ENCODE measurements around the gene ECEL1.

Gene ECEL1

GRCh38 chr2:232463701-232464543 lies 23.7 kb downstream of the ECEL1 start:
- Histone ChIP-seq H3K4me2 (ENCODE audit: low read depth, low read length, poor library complexity, severe bottlenecking) (no peak overlapping the region), H3K79me2 (ENCODE audit: insufficient read depth, low read length) (no peaks in the 10 kb centered on the region), H3K9ac (ENCODE audit: low read length) (no peak overlapping the region), H3K27ac (ENCODE audit: low read depth, low read length) (no peak overlapping the region), H4K20me1 (ENCODE audit: low read depth, low read length) (no peaks in the 10 kb centered on the region), H3K9me2 (replicated peaks; ENCODE audit: insufficient read depth, low read length) (no peaks in the 10 kb centered on the region), H3F3A (ENCODE audit: insufficient read depth) (no peaks in the 10 kb centered on the region), H3K9me3 (ENCODE audit: insufficient read depth, low read length) (no peaks in the 10 kb centered on the region), H3K4me3 (ENCODE audit: insufficient read depth, low read length, poor library complexity, severe bottlenecking) (no peak overlapping the region), H2AFZ (ENCODE audit: low read depth, low read length, severe bottlenecking) (no peak overlapping the region), H3K27me3 (ENCODE audit: low read length) (no peaks in the 10 kb centered on the region), H3K36me3 (ENCODE audit: low read length) (no peaks in the 10 kb centered on the region)
- no peak for TF ChIP-seq EZH2phosphoT487 (conservative IDR thresholded peaks at IDR 0.05; ENCODE audit: low read length)
- TF ChIP-seq CTCF (IDR thresholded peaks at IDR 0.05; ENCODE audit: insufficient read depth, low read length, poor library complexity, severe bottlenecking): no peak

- Histone ChIP-seq H3K27ac (ENCODE audit: low read depth, low read length) (no peak overlapping the region), H3K4me2 (ENCODE audit: low read depth, low read length, poor library complexity, severe bottlenecking) (no peak overlapping the region), H3K9me3 (ENCODE audit: insufficient read depth, low read length) (no peaks in the 10 kb centered on the region), H3K79me2 (ENCODE audit: insufficient read depth, low read length) (no peaks in the 10 kb centered on the region), H3F3A (ENCODE audit: insufficient read depth) (no peaks in the 10 kb centered on the region), H3K9ac (ENCODE audit: low read length) (no peak overlapping the region), H2AFZ (ENCODE audit: low read depth, low read length, severe bottlenecking) (no peak overlapping the region), H3K27me3 (ENCODE audit: low read length) (no peaks in the 10 kb centered on the region), H3K4me3 (ENCODE audit: insufficient read depth, low read length, poor library complexity, severe bottlenecking) (no peak overlapping the region), H3K36me3 (ENCODE audit: low read length) (no peaks in the 10 kb centered on the region), H3K9me2 (replicated peaks; ENCODE audit: insufficient read depth, low read length) (no peaks in the 10 kb centered on the region), H4K20me1 (ENCODE audit: low read depth, low read length) (no peaks in the 10 kb centered on the region)
- TF ChIP-seq CTCF (IDR thresholded peaks at IDR 0.05; ENCODE audit: insufficient read depth, low read length, poor library complexity, severe bottlenecking) (no peak), EZH2phosphoT487 (conservative IDR thresholded peaks at IDR 0.05; ENCODE audit: low read length) (no peak)
Observed at GRCh38 chr2:232460171-232460570, 27.5 kb downstream of the ECEL1 start.

DNA sequence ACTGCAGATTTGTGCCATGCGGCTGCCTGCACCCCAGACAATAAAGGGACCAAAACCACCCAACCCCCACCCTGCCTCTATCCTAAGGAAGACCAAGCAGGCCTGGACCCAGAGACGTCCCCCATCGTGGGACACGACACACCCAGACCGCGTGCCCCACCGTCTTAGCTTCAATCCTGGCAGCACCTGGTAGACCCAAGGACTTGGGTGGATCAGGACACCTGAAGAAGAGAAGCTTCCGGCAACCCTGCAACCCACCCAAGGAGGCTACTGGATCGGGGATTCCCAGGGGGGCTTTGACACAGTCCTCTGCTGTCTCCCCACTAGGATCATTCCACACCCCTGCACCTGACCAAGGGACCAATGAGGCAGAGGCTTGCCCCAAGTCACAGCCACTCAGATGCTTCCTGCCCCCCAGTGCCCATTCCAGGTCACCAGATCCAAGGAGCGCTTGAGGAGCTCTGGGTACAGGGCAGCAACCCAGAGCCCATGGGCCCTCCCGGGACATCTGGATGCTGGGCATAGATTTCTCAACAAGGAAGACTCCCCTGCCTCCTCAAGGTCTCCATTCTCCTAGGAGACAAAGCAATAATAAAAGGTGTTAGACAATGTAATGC lies 28.1 kb downstream of the ECEL1 start:
- no peaks in the 10 kb centered on the region for H3K79me2 ChIP-seq (ENCODE audit: insufficient read depth, low read length)
- H3K36me3 ChIP-seq (ENCODE audit: low read length): no peaks in the 10 kb centered on the region
- no peaks in the 10 kb centered on the region for H3K9me3 ChIP-seq (ENCODE audit: insufficient read depth, low read length)
- H3K9me2 ChIP-seq (replicated peaks; ENCODE audit: insufficient read depth, low read length): no peaks in the 10 kb centered on the region
- TF ChIP-seq CTCF (IDR thresholded peaks at IDR 0.05; ENCODE audit: insufficient read depth, low read length, poor library complexity, severe bottlenecking) (no peak), EZH2phosphoT487 (conservative IDR thresholded peaks at IDR 0.05; ENCODE audit: low read length) (no peak)
- H3K27me3 ChIP-seq (ENCODE audit: low read length): no peaks in the 10 kb centered on the region
- no peak overlapping the region for H2AFZ ChIP-seq (ENCODE audit: low read depth, low read length, severe bottlenecking)
- H3K4me2 ChIP-seq (ENCODE audit: low read depth, low read length, poor library complexity, severe bottlenecking): no peak overlapping the region
- H4K20me1 ChIP-seq (ENCODE audit: low read depth, low read length): no peaks in the 10 kb centered on the region
- H3K9ac ChIP-seq (ENCODE audit: low read length): no peak overlapping the region
- H3K4me3 ChIP-seq (ENCODE audit: insufficient read depth, low read length, poor library complexity, severe bottlenecking): no peak overlapping the region
- no peak overlapping the region for H3K27ac ChIP-seq (ENCODE audit: low read depth, low read length)
- no peaks in the 10 kb centered on the region for H3F3A ChIP-seq (ENCODE audit: insufficient read depth)
